HG03064 (cell line): ENCODE data around the gene LOXHD1.

ENCODE experiments used
- ATAC-seq: cut with Tn5 transposase; IDR thresholded peaks from one replicate; pipeline ENCODE4 v1.9.1; 2021; ENCODE audit warnings: low read depth; ENCODE audit not compliant: unreplicated experiment

LOXHD1 gene

GRCh38 chr18:46581648-46582047 is 75.4 kb downstream of the LOXHD1 start:
- no peak for ATAC-seq

GRCh38 chr18:46578987-46579386 is 78.0 kb downstream of the LOXHD1 start:
- no peak for ATAC-seq

- ATAC-seq = no peak
These were observed 79.5 kb downstream of the LOXHD1 start for GRCh38 chr18:46577546-46577945.

- ATAC-seq = no peak
These were observed 81.2 kb downstream of the LOXHD1 start for GRCh38 chr18:46575851-46576250.

GRCh38 chr18:46574743-46575115 is 82.3 kb downstream of the LOXHD1 start:
- no peak for ATAC-seq

GRCh38 chr18:46574000-46574742 is 82.8 kb downstream of the LOXHD1 start:
- no peak for ATAC-seq

- no peak for ATAC-seq
These were observed 83.9 kb downstream of the LOXHD1 start for GRCh38 chr18:46573156-46573555.

GRCh38 chr18:46571756-46572155 is 85.3 kb downstream of the LOXHD1 start:
- no peak for ATAC-seq

GRCh38 chr18:46570666-46571065 is 86.4 kb downstream of the LOXHD1 start:
- ATAC-seq = no peak

GRCh38 chr18:46570134-46570533 is 86.9 kb downstream of the LOXHD1 start:
- ATAC-seq = no peak

GRCh38 chr18:46569211-46569610 is 87.8 kb downstream of the LOXHD1 start:
- no peak for ATAC-seq

- no peak for ATAC-seq
These were observed 89.8 kb downstream of the LOXHD1 start for GRCh38 chr18:46567196-46567595.

GRCh38 chr18:46566111-46566510 is 90.9 kb downstream of the LOXHD1 start:
- ATAC-seq = no peak

- no peak for ATAC-seq
These were observed 91.8 kb downstream of the LOXHD1 start for GRCh38 chr18:46565256-46565655.

- ATAC-seq = no peak
These were observed 93.7 kb downstream of the LOXHD1 start for GRCh38 chr18:46563317-46563716.

GRCh38 chr18:46562674-46563192 is 94.3 kb downstream of the LOXHD1 start:
- ATAC-seq = no peak

- no peak for ATAC-seq
These were observed 96.4 kb downstream of the LOXHD1 start for GRCh38 chr18:46560671-46561045.

- no peak for ATAC-seq
These were observed 96.9 kb downstream of the LOXHD1 start for GRCh38 chr18:46559946-46560670.

GRCh38 chr18:46559296-46559695 is 97.7 kb downstream of the LOXHD1 start:
- no peak for ATAC-seq

GRCh38 chr18:46556590-46557206 is 100.3 kb downstream of the LOXHD1 start:
- ATAC-seq = no peak

GRCh38 chr18:46555724-46556123 is 101.3 kb downstream of the LOXHD1 start:
- ATAC-seq = no peak

- ATAC-seq = no peak
These were observed 101.8 kb downstream of the LOXHD1 start for GRCh38 chr18:46555213-46555612.
